Measurements from ENCODE around the gene FAM219B.

Gene FAM219B

DNA sequence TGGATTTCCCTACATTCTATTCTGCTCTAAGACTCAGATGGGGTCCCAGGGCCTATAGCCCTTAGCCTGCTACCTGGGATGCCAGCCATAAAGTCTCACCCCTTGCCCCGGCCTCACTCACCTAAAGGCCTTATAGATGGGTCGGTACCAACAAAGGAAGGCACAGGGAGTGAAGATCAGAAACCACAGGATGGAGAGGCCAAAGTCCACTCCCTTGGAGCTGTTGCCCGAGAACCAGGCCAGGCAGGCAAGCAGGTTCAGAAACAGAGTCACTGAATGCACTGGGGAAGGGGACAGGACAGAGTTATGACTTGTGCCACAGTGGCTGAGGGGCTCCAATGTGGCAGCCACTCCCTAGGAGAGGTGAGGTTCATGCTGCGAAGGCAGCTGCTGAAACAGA, 56.3 kb downstream of the FAM219B start:
- H3K9ac ChIP-seq (ENCODE audit: low read length) = no peak overlapping the region
- H3K27ac ChIP-seq (ENCODE audit: low read depth, low read length) = no peak overlapping the region
- H3K36me3 ChIP-seq (ENCODE audit: control insufficient read depth, insufficient read depth, low read length) = peaks cover 49% of the 10 kb centered on the region
- H3K4me3 ChIP-seq (ENCODE audit: low read length) = no peak overlapping the region
- no peaks in the 10 kb centered on the region for H3K27me3 ChIP-seq (ENCODE audit: control insufficient read depth, insufficient read depth, low read length)
- no peaks in the 10 kb centered on the region for H3K4me1 ChIP-seq (ENCODE audit: control insufficient read depth, insufficient read depth, low read length)

Data from rectal smooth muscle tissue (tissue), 1 donor.